ENCODE results near the gene GM2A.

Gene GM2A

DNA sequence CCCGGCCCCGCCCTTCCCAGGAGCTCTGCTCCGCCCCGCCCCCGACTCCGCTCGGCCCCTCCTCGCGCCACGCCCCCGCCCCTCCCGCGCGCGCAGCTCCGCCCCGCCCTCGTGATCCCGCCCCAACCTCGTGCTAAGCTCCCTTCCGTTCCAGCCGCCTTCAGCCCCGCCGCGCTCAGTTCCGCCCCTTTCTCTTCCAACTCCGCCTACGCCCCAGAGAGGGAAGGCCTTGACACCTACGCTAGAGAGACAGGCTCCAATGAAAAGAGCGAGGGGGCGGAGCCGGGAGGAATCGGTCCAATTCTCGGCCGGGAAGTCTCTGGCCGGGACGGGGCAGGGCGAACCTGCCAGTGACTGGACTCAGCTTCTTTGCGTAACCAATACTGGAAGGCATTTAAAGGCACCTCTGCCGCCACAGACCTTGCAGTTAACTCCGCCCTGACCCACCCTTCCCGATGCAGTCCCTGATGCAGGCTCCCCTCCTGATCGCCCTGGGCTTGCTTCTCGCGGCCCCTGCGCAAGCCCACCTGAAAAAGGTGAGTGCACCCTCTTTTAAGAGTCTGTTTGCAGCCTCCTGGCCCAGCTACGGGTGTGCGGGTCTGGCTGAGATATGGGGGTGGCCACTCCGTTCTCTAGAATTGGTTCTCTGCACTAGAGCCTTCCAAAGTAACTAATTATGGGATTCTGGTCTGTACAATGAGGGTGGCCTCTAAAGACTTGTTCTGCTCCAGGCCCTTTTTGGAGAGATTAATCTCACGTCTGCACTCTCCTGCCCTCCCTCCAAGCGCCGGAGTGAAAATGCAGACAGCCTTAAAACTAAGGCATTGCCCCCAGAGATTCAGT lies at the start of gene GM2A:
TSS of gene GM2A (plus strand) at position 424 of the 843 bp plus-strand sequence. CDS start at position 456, 32 bp downstream.
- intact Hi-C loops (cut with DNase I; ENCODE audit: low total_unique reads) = no loop called here

GRCh38 chr5:151204051-151204450 lies 48.9 kb upstream of the GM2A start:
- no peak for TF ChIP-seq CTCF (IDR thresholded peaks at IDR 0.05)
- H3K9me3 ChIP-seq = no peaks in the 10 kb centered on the region
- H3K27me3 ChIP-seq = no peaks in the 10 kb centered on the region
- intact Hi-C loops (cut with DNase I; ENCODE audit: low total_unique reads) = no loop called here
- no peak for DNase-seq
- H3K4me1 ChIP-seq = peaks cover 0 to 9% (median 2%) of the 10 kb centered on the region in 4 donors
- H3K27ac ChIP-seq = no peak overlapping the region
- H3K4me3 ChIP-seq = no peak overlapping the region
- H3K36me3 ChIP-seq = peaks cover 0 to 33% (median 28%) of the 10 kb centered on the region in 3 donors

More for the DNA sequence above, at the start of gene GM2A:
- Histone ChIP-seq H3K36me3 (no peaks in the 10 kb centered on the region), H3K4me3 (peak within 1 kb of the TSS; percentile 66 to 87), H3K27ac (peak within 1 kb of the TSS; percentile 69 to 82), H3K4me1 (peaks cover 0 to 25% (median 15%) of the 10 kb centered on the region in 4 donors), H3K9me3 (no peaks in the 10 kb centered on the region), H3K27me3 (no peaks in the 10 kb centered on the region)
- no peak for TF ChIP-seq CTCF (IDR thresholded peaks at IDR 0.05)
- peak; percentile 99 to 100 for DNase-seq

GRCh38 chr5:151205411-151205810 lies 47.6 kb upstream of the GM2A start:
- Histone ChIP-seq H3K27me3 (no peaks in the 10 kb centered on the region), H3K4me3 (no peak overlapping the region), H3K4me1 (peaks cover 0 to 13% (median 2%) of the 10 kb centered on the region in 4 donors), H3K9me3 (no peaks in the 10 kb centered on the region), H3K36me3 (peaks cover 0 to 19% (median 14%) of the 10 kb centered on the region in 3 donors), H3K27ac (no peak overlapping the region)
- intact Hi-C loops (cut with DNase I; ENCODE audit: low total_unique reads) = no loop called here
- no peak for TF ChIP-seq CTCF (IDR thresholded peaks at IDR 0.05)
- no peak for DNase-seq

DNA sequence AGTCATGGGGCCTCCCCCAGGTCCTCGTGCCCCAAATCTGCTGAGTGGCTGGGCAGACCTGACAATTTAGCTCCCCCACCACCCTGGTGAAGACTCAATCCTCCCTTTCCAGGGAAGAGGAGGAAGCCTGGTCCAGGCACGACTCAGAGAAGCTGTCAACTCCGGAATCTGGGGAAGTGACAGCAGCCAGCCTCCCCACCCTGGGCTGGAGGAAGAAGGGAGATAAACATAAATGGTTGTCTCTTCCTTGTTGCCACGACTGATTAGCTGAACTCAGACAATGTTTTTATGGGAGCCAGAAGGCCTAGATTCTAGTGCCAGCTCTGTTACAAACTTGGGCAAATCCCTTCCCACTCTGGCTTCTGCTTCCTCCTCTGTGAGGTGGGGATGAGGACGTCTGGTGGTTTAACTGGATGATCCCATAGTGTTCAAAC lies 44.5 kb upstream of the GM2A start:
- Histone ChIP-seq H3K4me3 (no peak overlapping the region), H3K4me1 (peaks cover 0 to 14% (median 2%) of the 10 kb centered on the region in 4 donors), H3K36me3 (no peaks in the 10 kb centered on the region), H3K27ac (peak overlapping the region; percentile 10 to 43), H3K9me3 (no peaks in the 10 kb centered on the region), H3K27me3 (no peaks in the 10 kb centered on the region)
- no peak for TF ChIP-seq CTCF (IDR thresholded peaks at IDR 0.05)
- intact Hi-C loops (cut with DNase I; ENCODE audit: low total_unique reads) = no loop called here
- DNase-seq = peak in 1 of 2 donors; percentile 54

DNA sequence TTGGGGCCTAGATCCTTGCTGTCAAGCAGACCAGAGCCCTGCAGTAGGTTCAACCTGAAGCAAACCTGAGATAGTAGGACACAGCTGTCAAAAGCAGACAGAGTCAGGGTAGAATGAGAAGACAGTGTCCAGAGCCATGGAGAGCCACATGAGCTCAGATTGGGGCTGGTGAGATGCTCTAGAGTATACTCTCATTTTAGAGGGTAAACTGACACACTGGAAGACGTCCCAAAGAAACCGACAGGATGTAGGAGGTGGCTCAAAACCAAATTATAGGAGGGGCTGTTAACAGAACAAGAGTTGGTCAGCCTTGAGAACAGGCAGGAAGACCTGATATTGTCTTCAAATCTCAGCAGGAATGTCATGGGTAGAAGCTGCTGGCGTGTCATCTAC lies 40.6 kb upstream of the GM2A start:
- no peaks in the 10 kb centered on the region for H3K9me3 ChIP-seq
- intact Hi-C loops (cut with DNase I; ENCODE audit: low total_unique reads) = no loop called here
- no peaks in the 10 kb centered on the region for H3K36me3 ChIP-seq
- no peaks in the 10 kb centered on the region for H3K27me3 ChIP-seq
- no peak for DNase-seq
- peaks cover 0 to 30% (median 6%) of the 10 kb centered on the region in 4 donors for H3K4me1 ChIP-seq
- H3K4me3 ChIP-seq = no peak overlapping the region
- no peak for TF ChIP-seq CTCF (IDR thresholded peaks at IDR 0.05)
- H3K27ac ChIP-seq = no peak overlapping the region

Data from tibial artery (tissue), 4 donors.